ENCODE data around the gene CBL.

CBL gene

DNA sequence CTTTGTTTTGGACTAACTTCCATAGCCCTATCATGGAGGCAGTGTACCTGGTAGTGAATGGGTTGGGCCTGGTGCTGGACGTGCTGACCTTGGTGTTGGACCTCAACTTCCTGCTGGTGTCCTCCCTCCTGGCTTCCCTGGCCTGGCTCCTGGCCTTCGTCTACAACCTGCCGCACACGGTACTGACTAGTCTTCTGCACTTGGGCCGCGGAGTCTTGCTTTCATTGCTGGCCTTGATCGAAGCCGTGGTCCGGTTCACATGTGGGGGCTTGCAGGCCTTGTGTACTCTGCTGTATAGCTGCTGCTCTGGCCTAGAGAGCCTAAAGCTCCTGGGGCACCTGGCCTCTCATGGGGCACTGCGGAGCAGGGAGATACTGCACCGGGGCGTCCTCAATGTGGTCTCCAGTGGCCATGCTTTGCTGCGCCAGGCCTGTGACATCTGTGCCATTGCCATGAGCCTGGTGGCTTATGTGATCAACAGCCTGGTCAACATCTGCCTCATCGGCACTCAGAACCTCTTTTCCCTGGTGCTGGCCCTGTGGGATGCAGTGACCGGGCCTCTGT is 129.0 kb downstream of the CBL start:
- peaks cover 39% of the 10 kb centered on the region for H3K79me2 ChIP-seq (ENCODE audit: insufficient read depth, low read length)
- peaks cover 5% of the 10 kb centered on the region for H3K27me3 ChIP-seq (ENCODE audit: insufficient read depth, low read length, poor library complexity, severe bottlenecking)
- H3F3A ChIP-seq (ENCODE audit: low read depth), result no peaks in the 10 kb centered on the region
- H3K4me1 ChIP-seq (ENCODE audit: insufficient read depth, low read length, poor library complexity, severe bottlenecking), result peaks cover 51% of the 10 kb centered on the region
- H2AFZ ChIP-seq (ENCODE audit: low read length), result no peak overlapping the region
- H3K4me2 ChIP-seq (ENCODE audit: low read depth, low read length, poor library complexity, severe bottlenecking), result peak overlapping the region; percentile 99
- peaks cover 9% of the 10 kb centered on the region for H4K20me1 ChIP-seq (ENCODE audit: insufficient read depth, low read length, poor library complexity, severe bottlenecking)
- H3K36me3 ChIP-seq (ENCODE audit: insufficient read depth, low read length), result no peaks in the 10 kb centered on the region
- H3K9ac ChIP-seq (ENCODE audit: low read depth, low read length, poor library complexity, severe bottlenecking), result peak overlapping the region; percentile 100
- H3K9me2 ChIP-seq (replicated peaks; ENCODE audit: low read depth, low read length), result no peaks in the 10 kb centered on the region
- H3K9me3 ChIP-seq (ENCODE audit: insufficient read depth, low read depth, low read length), result no peaks in the 10 kb centered on the region
- H3K4me3 ChIP-seq (ENCODE audit: low read length, poor library complexity, severe bottlenecking), result peak overlapping the region; percentile 99
- TF ChIP-seq EZH2phosphoT487 (IDR thresholded peaks at IDR 0.05; ENCODE audit: borderline replicate concordance), result no peak
- TF ChIP-seq, protein P1, sequence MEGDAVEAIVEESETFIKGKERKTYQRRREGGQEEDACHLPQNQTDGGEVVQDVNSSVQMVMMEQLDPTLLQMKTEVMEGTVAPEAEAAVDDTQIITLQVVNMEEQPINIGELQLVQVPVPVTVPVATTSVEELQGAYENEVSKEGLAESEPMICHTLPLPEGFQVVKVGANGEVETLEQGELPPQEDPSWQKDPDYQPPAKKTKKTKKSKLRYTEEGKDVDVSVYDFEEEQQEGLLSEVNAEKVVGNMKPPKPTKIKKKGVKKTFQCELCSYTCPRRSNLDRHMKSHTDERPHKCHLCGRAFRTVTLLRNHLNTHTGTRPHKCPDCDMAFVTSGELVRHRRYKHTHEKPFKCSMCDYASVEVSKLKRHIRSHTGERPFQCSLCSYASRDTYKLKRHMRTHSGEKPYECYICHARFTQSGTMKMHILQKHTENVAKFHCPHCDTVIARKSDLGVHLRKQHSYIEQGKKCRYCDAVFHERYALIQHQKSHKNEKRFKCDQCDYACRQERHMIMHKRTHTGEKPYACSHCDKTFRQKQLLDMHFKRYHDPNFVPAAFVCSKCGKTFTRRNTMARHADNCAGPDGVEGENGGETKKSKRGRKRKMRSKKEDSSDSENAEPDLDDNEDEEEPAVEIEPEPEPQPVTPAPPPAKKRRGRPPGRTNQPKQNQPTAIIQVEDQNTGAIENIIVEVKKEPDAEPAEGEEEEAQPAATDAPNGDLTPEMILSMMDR (conservative IDR thresholded peaks at IDR 0.05; ENCODE audit: low read length), result no peak

DNA sequence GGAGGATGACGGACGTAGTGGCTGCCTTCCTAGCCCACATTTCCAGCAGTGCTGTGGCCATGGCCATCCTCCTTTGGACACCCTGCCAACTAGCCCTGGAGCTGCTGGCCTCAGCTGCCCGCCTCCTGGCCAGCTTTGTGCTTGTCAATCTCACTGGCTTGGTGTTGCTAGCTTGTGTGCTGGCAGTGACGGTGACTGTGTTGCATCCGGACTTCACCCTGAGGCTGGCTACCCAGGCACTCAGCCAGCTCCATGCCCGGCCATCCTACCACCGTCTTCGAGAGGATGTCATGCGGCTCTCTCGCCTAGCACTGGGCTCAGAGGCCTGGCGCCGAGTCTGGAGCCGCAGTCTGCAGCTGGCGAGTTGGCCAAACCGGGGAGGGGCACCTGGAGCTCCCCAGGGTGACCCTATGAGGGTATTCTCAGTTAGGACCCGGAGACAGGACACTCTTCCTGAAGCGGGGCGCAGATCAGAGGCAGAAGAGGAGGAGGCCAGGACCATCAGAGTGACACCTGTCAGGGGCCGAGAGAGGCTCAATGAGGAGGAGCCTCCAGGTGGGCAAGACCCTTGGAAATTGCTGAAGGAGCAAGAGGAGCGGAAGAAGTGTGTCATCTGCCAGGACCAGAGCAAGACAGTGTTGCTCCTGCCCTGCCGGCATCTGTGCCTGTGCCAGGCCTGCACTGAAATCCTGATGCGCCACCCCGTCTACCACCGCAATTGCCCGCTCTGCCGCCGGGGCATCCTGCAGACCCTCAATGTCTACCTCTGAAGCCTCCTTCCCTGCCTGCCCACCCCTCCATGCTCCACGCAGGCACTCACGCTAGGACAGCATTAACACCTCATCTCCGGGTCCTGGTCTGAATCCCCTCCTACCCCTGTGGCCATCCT is 129.8 kb downstream of the CBL start:
- Histone ChIP-seq H3F3A (ENCODE audit: low read depth) (no peaks in the 10 kb centered on the region), H3K9me2 (replicated peaks; ENCODE audit: low read depth, low read length) (no peaks in the 10 kb centered on the region), H3K79me2 (ENCODE audit: insufficient read depth, low read length) (peaks cover 39% of the 10 kb centered on the region), H3K9ac (ENCODE audit: low read depth, low read length, poor library complexity, severe bottlenecking) (peak overlapping the region; percentile 100), H3K4me1 (ENCODE audit: insufficient read depth, low read length, poor library complexity, severe bottlenecking) (peaks cover 51% of the 10 kb centered on the region), H3K36me3 (ENCODE audit: insufficient read depth, low read length) (no peaks in the 10 kb centered on the region), H3K4me2 (ENCODE audit: low read depth, low read length, poor library complexity, severe bottlenecking) (peak overlapping the region; percentile 99), H4K20me1 (ENCODE audit: insufficient read depth, low read length, poor library complexity, severe bottlenecking) (peaks cover 9% of the 10 kb centered on the region), H3K9me3 (ENCODE audit: insufficient read depth, low read depth, low read length) (no peaks in the 10 kb centered on the region), H3K4me3 (ENCODE audit: low read length, poor library complexity, severe bottlenecking) (peak overlapping the region; percentile 99), H3K27me3 (ENCODE audit: insufficient read depth, low read length, poor library complexity, severe bottlenecking) (peaks cover 5% of the 10 kb centered on the region), H2AFZ (ENCODE audit: low read length) (no peak overlapping the region)
- TF ChIP-seq, protein P1 (conservative IDR thresholded peaks at IDR 0.05; ENCODE audit: low read length), result no peak
- no peak for TF ChIP-seq EZH2phosphoT487 (IDR thresholded peaks at IDR 0.05; ENCODE audit: borderline replicate concordance)

DNA sequence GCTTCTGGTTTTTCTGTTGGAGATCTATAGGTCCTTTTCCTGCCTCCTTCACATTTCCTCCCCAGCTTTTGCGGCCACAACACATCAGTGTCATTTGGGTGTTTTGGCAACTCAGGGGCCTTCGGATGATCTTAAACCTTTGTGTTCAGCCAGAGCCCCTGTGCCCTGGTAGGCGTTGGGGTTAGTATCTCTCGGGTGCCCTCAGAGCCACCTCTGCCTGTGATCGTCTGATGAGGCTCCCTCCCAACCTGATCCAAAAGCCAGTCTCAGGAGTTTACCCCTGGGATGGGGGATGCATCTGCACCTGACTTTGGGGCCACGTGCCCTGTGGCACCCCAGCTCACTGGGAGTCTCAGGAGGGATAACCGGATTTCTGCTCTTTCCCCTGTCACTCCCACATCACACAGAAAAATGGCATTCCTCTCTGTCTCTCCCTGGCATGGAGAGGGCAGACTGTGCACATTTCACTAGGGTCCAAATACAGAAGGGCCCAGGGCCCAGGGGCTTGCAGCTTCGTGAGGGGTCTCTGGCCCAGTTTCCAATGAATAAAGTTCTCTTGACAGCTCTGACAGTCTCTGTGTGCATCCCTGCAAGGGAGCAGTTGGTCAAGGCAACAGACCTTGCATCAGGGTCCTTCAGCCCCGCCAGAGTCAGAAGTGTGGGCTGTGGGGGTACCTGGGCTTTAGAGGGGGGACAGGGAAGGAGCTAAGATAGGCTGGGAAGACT is 130.8 kb downstream of the CBL start:
- no peak overlapping the region for H2AFZ ChIP-seq (ENCODE audit: low read length)
- TF ChIP-seq, protein P1 (conservative IDR thresholded peaks at IDR 0.05; ENCODE audit: low read length), result no peak
- no peak for TF ChIP-seq EZH2phosphoT487 (IDR thresholded peaks at IDR 0.05; ENCODE audit: borderline replicate concordance)
- H3K9me3 ChIP-seq (ENCODE audit: insufficient read depth, low read depth, low read length), result no peaks in the 10 kb centered on the region
- H3K4me1 ChIP-seq (ENCODE audit: insufficient read depth, low read length, poor library complexity, severe bottlenecking), result peaks cover 51% of the 10 kb centered on the region
- peak overlapping the region; percentile 99 for H3K4me2 ChIP-seq (ENCODE audit: low read depth, low read length, poor library complexity, severe bottlenecking)
- no peaks in the 10 kb centered on the region for H3F3A ChIP-seq (ENCODE audit: low read depth)
- H3K9me2 ChIP-seq (replicated peaks; ENCODE audit: low read depth, low read length), result no peaks in the 10 kb centered on the region
- H4K20me1 ChIP-seq (ENCODE audit: insufficient read depth, low read length, poor library complexity, severe bottlenecking), result peaks cover 9% of the 10 kb centered on the region
- H3K27me3 ChIP-seq (ENCODE audit: insufficient read depth, low read length, poor library complexity, severe bottlenecking), result peaks cover 5% of the 10 kb centered on the region
- H3K4me3 ChIP-seq (ENCODE audit: low read length, poor library complexity, severe bottlenecking), result peak overlapping the region; percentile 99
- no peaks in the 10 kb centered on the region for H3K36me3 ChIP-seq (ENCODE audit: insufficient read depth, low read length)
- peak overlapping the region; percentile 100 for H3K9ac ChIP-seq (ENCODE audit: low read depth, low read length, poor library complexity, severe bottlenecking)
- H3K79me2 ChIP-seq (ENCODE audit: insufficient read depth, low read length), result peaks cover 39% of the 10 kb centered on the region
